HCT116 (cell line): ENCODE measurements around the gene SERTAD4.

Experiments used
- CTCF ChIP-seq, 3 experiments: fragments of 200-600 bp in 1 of 3; sonication (generic) in 1 of 3; IDR thresholded peaks in 2 of 3; conservative IDR thresholded peaks in 1 of 3; 2 replicates each; pipeline ENCODE4 v1.5.1; 2012 to 2017; ENCODE audit warnings: low read depth in 2 of 3, low read length in 2 of 3, antibody characterized with exemption in 1 of 3, borderline replicate concordance in 1 of 3, control low read depth in 1 of 3, mild to moderate bottlenecking in 1 of 3, mixed read lengths in 1 of 3, mixed run types in 1 of 3, moderate library complexity in 1 of 3; ENCODE audit not compliant: insufficient read depth in 1 of 3
- EZH2phosphoT487 ChIP-seq: fragments of 200-600 bp; IDR thresholded peaks from 2 replicates; pipeline ENCODE4 v1.6.1; 2018; ENCODE audit warnings: antibody characterized with exemption, borderline replicate concordance
- TCF7L2 ChIP-seq: IDR thresholded peaks from 2 replicates; pipeline ENCODE4 v1.7.0; 2011; ENCODE audit warnings: borderline replicate concordance, inconsistent platforms; ENCODE audit not compliant: insufficient read depth, insufficient read length; ENCODE audit errors: extremely low read depth

- TF ChIP-seq CTCF (IDR thresholded peaks at IDR 0.05 in 2 of 3, conservative IDR thresholded peaks at IDR 0.05 in 1 of 3; ENCODE audit: borderline replicate concordance in 1 of 3, insufficient read depth in 1 of 3, low read depth in 2 of 3, low read length in 2 of 3), result no peak
- no peak for TF ChIP-seq EZH2phosphoT487
- no peak for TF ChIP-seq TCF7L2
Observed at GRCh38 chr1:210291786-210292230, 59.2 kb downstream of the SERTAD4 start.
